NCI-H69 (cell line): ENCODE measurements around the gene KLHL33.
A peak's percentile ranks its signal among the peaks of the same experiment; 100 is the strongest.

Source experiments
- DNase-seq: peaks from one replicate; lab custom pipeline; 2025; lab: John Stamatoyannopoulos, UW

The KLHL33 gene

GRCh38 chr14:20435582-20436362 lies at the start of gene KLHL33:
TSS of gene KLHL33 (minus strand) at chr14:20436166. CDS start at chr14:20435811, 355 bp downstream.
- DNase-seq = peak; percentile 79

- no peak for DNase-seq
Measured at GRCh38 chr14:20482382-20482781, 46.4 kb upstream of the KLHL33 start.

- no peak for DNase-seq
Measured at GRCh38 chr14:20478894-20479293, 42.9 kb upstream of the KLHL33 start.

GRCh38 chr14:20477211-20477876 lies 41.4 kb upstream of the KLHL33 start:
- peak; percentile 16 for DNase-seq

- no peak for DNase-seq
Measured at GRCh38 chr14:20476776-20477175, 40.8 kb upstream of the KLHL33 start.

- no peak for DNase-seq
Measured at GRCh38 chr14:20472536-20473169, 36.7 kb upstream of the KLHL33 start.

GRCh38 chr14:20470603-20470901 lies 34.6 kb upstream of the KLHL33 start:
- DNase-seq = no peak

- peak; percentile 85 for DNase-seq
Measured at GRCh38 chr14:20469890-20470602, 34.1 kb upstream of the KLHL33 start.

- DNase-seq = peak; percentile 97
Measured at GRCh38 chr14:20469242-20469889, 33.4 kb upstream of the KLHL33 start, which contains the start of gene PNP. TSS of gene PNP (plus strand) at chr14:20469406. CDS start at chr14:20469525, 119 bp downstream.

- DNase-seq = no peak
Measured at GRCh38 chr14:20468764-20469241, 32.8 kb upstream of the KLHL33 start.

GRCh38 chr14:20461225-20462141 lies 25.5 kb upstream of the KLHL33 start, which contains the start of gene PIP4P1:
TSS of gene PIP4P1 (minus strand) at chr14:20461434. CDS start at chr14:20461325, 109 bp downstream.
- peak; percentile 100 for DNase-seq

- peak; percentile 79 for DNase-seq
Measured at GRCh38 chr14:20460458-20461224, 24.7 kb upstream of the KLHL33 start.

- DNase-seq = peak; percentile 26
Measured at GRCh38 chr14:20458031-20458789, 22.2 kb upstream of the KLHL33 start.

GRCh38 chr14:20456971-20457370 lies 21.0 kb upstream of the KLHL33 start:
- DNase-seq = peak; percentile 8

- DNase-seq = peak; percentile 89
Measured at GRCh38 chr14:20455355-20456300, 19.7 kb upstream of the KLHL33 start.

GRCh38 chr14:20454516-20455354 lies 18.8 kb upstream of the KLHL33 start, which contains the start of the genes APEX1 and OSGEP:
TSS of gene APEX1 (plus strand) at chr14:20455226. CDS start at chr14:20455646, 420 bp downstream.
TSS of gene OSGEP (minus strand) at chr14:20454812. CDS start at chr14:20454683, 129 bp downstream.
- peak; percentile 100 for DNase-seq
